ENCODE data around the gene FLVCR1.

Gene FLVCR1

GRCh38 chr1:212941452-212941851 lies 83.4 kb downstream of the FLVCR1 start:
- no peak for DNase-seq (ENCODE audit: low read depth)
- TF ChIP-seq, protein P1, sequence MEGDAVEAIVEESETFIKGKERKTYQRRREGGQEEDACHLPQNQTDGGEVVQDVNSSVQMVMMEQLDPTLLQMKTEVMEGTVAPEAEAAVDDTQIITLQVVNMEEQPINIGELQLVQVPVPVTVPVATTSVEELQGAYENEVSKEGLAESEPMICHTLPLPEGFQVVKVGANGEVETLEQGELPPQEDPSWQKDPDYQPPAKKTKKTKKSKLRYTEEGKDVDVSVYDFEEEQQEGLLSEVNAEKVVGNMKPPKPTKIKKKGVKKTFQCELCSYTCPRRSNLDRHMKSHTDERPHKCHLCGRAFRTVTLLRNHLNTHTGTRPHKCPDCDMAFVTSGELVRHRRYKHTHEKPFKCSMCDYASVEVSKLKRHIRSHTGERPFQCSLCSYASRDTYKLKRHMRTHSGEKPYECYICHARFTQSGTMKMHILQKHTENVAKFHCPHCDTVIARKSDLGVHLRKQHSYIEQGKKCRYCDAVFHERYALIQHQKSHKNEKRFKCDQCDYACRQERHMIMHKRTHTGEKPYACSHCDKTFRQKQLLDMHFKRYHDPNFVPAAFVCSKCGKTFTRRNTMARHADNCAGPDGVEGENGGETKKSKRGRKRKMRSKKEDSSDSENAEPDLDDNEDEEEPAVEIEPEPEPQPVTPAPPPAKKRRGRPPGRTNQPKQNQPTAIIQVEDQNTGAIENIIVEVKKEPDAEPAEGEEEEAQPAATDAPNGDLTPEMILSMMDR (conservative IDR thresholded peaks at IDR 0.05; ENCODE audit: low read length) = no peak
- H3K4me3 ChIP-seq (ENCODE audit: low read length) = no peak overlapping the region

GRCh38 chr1:212942679-212943392 lies 84.8 kb downstream of the FLVCR1 start:
- no peak overlapping the region for H3K4me3 ChIP-seq (ENCODE audit: low read length)
- no peak for DNase-seq (ENCODE audit: low read depth)
- TF ChIP-seq, protein P1 (conservative IDR thresholded peaks at IDR 0.05; ENCODE audit: low read length) = no peak

- TF ChIP-seq, protein P1 (conservative IDR thresholded peaks at IDR 0.05; ENCODE audit: low read length) = no peak
- no peak for DNase-seq (ENCODE audit: low read depth)
- H3K4me3 ChIP-seq (ENCODE audit: low read length) = no peak overlapping the region
Observed at GRCh38 chr1:212943393-212943710, 85.3 kb downstream of the FLVCR1 start.

GRCh38 chr1:212944229-212944901 lies 86.3 kb downstream of the FLVCR1 start:
- DNase-seq (ENCODE audit: low read depth) = no peak
- TF ChIP-seq, protein P1 (conservative IDR thresholded peaks at IDR 0.05; ENCODE audit: low read length) = no peak
- no peak overlapping the region for H3K4me3 ChIP-seq (ENCODE audit: low read length)

- no peak for DNase-seq (ENCODE audit: low read depth)
- H3K4me3 ChIP-seq (ENCODE audit: low read length) = no peak overlapping the region
- TF ChIP-seq, protein P1 (conservative IDR thresholded peaks at IDR 0.05; ENCODE audit: low read length) = no peak
Observed at GRCh38 chr1:212945056-212945455, 87.0 kb downstream of the FLVCR1 start.

DNA sequence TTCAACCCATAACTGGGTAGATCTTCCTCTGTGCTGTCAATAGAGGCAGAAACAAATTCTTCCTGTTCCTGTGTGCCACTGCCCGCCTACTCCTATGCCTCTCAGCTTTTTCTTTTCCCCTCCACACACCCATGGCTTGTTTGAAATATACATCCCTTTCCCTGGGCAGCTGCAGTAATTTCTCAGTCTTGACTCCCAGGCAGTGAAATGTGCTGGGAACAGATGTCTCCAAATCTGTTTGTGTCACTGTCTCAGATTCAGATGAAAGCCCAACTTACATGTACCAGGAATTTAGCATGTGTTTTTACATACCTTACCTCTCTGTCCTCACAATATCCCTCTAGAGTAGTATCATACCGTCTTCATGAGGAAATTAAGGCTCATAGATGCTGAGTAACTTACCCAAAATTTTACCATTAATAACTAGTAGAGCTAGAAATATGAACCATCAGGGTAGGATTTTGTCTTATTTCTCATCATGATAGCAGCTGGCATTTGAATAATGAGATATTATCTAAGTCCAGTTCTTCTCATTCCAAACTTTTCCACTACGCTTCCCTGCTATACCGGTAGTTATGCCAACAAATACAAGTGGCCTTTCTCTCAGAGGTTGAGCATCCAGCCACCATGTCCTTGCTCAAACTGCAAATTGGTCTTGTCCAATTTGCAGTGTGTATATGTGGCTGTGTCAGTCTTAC lies 87.5 kb downstream of the FLVCR1 start:
- DNase-seq (ENCODE audit: low read depth) = no peak
- TF ChIP-seq, protein P1 (conservative IDR thresholded peaks at IDR 0.05; ENCODE audit: low read length) = no peak
- H3K4me3 ChIP-seq (ENCODE audit: low read length) = no peak overlapping the region
